ENCODE data around the gene STXBP1. TPM values are rescaled to one million over a fixed set of nuclear protein-coding genes. Genes with fewer than 3 reads are reported as not detected.
A peak's percentile ranks its signal among the peaks of the same experiment; 100 is the strongest.

STXBP1 gene
- total RNA-seq, 1 donor from 2014 or later, result 53.3 TPM

GRCh38 chr9:127588740-127589506 is 23.2 kb upstream of the STXBP1 start:
- H3K4me1 Mint-ChIP-seq, result peaks cover 4% of the 10 kb centered on the region
- no peaks in the 10 kb centered on the region for H3K9me3 Mint-ChIP-seq
- no peaks in the 10 kb centered on the region for H3K36me3 Mint-ChIP-seq (ENCODE audit: low read depth)
- H3K4me3 Mint-ChIP-seq, result no peak overlapping the region
- TF ChIP-seq CTCF (conservative IDR thresholded peaks at IDR 0.05), result no peak
- no peak overlapping the region for H3K27ac Mint-ChIP-seq (ENCODE audit: unreplicated experiment)
- H3K27me3 Mint-ChIP-seq (ENCODE audit: low read depth), result peaks cover 9% of the 10 kb centered on the region
- no peak for DNase-seq (ENCODE audit: low read depth, low spot score)

- H3K27me3 Mint-ChIP-seq (ENCODE audit: low read depth), result peaks cover 9% of the 10 kb centered on the region
- H3K9me3 Mint-ChIP-seq, result no peaks in the 10 kb centered on the region
- no peaks in the 10 kb centered on the region for H3K36me3 Mint-ChIP-seq (ENCODE audit: low read depth)
- peak; percentile 95 for TF ChIP-seq CTCF (conservative IDR thresholded peaks at IDR 0.05)
- no peak overlapping the region for H3K4me3 Mint-ChIP-seq
- DNase-seq (ENCODE audit: low read depth, low spot score), result peak; percentile 67
- H3K27ac Mint-ChIP-seq (ENCODE audit: unreplicated experiment), result no peak overlapping the region
- peaks cover 4% of the 10 kb centered on the region for H3K4me1 Mint-ChIP-seq
Measured at GRCh38 chr9:127589955-127590370, 22.1 kb upstream of the STXBP1 start.

GRCh38 chr9:127595611-127596010 is 16.5 kb upstream of the STXBP1 start:
- no peak overlapping the region for H3K27ac Mint-ChIP-seq (ENCODE audit: unreplicated experiment)
- no peak overlapping the region for H3K4me3 Mint-ChIP-seq
- no peaks in the 10 kb centered on the region for H3K9me3 Mint-ChIP-seq
- H3K27me3 Mint-ChIP-seq (ENCODE audit: low read depth), result no peaks in the 10 kb centered on the region
- no peak for TF ChIP-seq CTCF (conservative IDR thresholded peaks at IDR 0.05)
- no peaks in the 10 kb centered on the region for H3K36me3 Mint-ChIP-seq (ENCODE audit: low read depth)
- H3K4me1 Mint-ChIP-seq, result no peaks in the 10 kb centered on the region
- no peak for DNase-seq (ENCODE audit: low read depth, low spot score)

- peak overlapping the region; percentile 58 for H3K27ac Mint-ChIP-seq (ENCODE audit: unreplicated experiment)
- no peaks in the 10 kb centered on the region for H3K27me3 Mint-ChIP-seq (ENCODE audit: low read depth)
- no peak for TF ChIP-seq CTCF (conservative IDR thresholded peaks at IDR 0.05)
- H3K4me3 Mint-ChIP-seq, result no peak overlapping the region
- no peak for DNase-seq (ENCODE audit: low read depth, low spot score)
- peaks cover 5% of the 10 kb centered on the region for H3K4me1 Mint-ChIP-seq
- no peaks in the 10 kb centered on the region for H3K36me3 Mint-ChIP-seq (ENCODE audit: low read depth)
- no peaks in the 10 kb centered on the region for H3K9me3 Mint-ChIP-seq
Measured at GRCh38 chr9:127598839-127599549, 13.1 kb upstream of the STXBP1 start.

- Mint-ChIP-seq H3K27me3 (ENCODE audit: low read depth) (no peaks in the 10 kb centered on the region), H3K27ac (ENCODE audit: unreplicated experiment) (peak overlapping the region; percentile 58), H3K4me1 (peaks cover 5% of the 10 kb centered on the region), H3K9me3 (no peaks in the 10 kb centered on the region), H3K36me3 (ENCODE audit: low read depth) (no peaks in the 10 kb centered on the region), H3K4me3 (no peak overlapping the region)
- TF ChIP-seq CTCF (conservative IDR thresholded peaks at IDR 0.05), result no peak
- DNase-seq (ENCODE audit: low read depth, low spot score), result no peak
Measured at GRCh38 chr9:127599550-127599891, 12.6 kb upstream of the STXBP1 start.

Measured in neural crest cell (in vitro differentiated cells).